ENCODE data around the gene SLC2A4. TPM values are rescaled to one million over a fixed set of nuclear protein-coding genes. Genes with fewer than 3 reads are reported as not detected.
A peak's percentile ranks its signal among the peaks of the same experiment; 100 is the strongest.
"Not testable (repeated sequence)": the region's sequence is repeated elsewhere in the genome, so short reads cannot be mapped to it uniquely, and the experiment has no call there.

The SLC2A4 gene
- total and polyA plus RNA-seq, 5 donors from 2014 or later, result not detected

GRCh38 chr17:7241783-7242716 is 39.5 kb upstream of the SLC2A4 start, which contains the start of gene GABARAP:
TSS of gene GABARAP (minus strand) at chr17:7242449. CDS start at chr17:7242330, 119 bp downstream.
- Histone ChIP-seq H3K36me3 (ENCODE audit: control insufficient read depth, insufficient read depth, low read length) (peaks cover 34% of the 10 kb centered on the region), H3K27ac (ENCODE audit: insufficient read depth, low read length, poor library complexity, severe bottlenecking) (peak within 1 kb of the TSS; percentile 93), H3K4me3 (ENCODE audit: low read depth, low read length) (peak within 1 kb of the TSS; percentile 99), H3K27me3 (ENCODE audit: control insufficient read depth, insufficient read depth, low read length) (no peaks in the 10 kb centered on the region), H3K4me1 (ENCODE audit: control insufficient read depth, insufficient read depth, low read length, poor library complexity, severe bottlenecking) (peaks cover 40% of the 10 kb centered on the region), H3K9me3 (ENCODE audit: control insufficient read depth in 2 of 2, low read length in 2 of 2) (no peaks in the 10 kb centered on the region)
- peaks cover 0 to 1% (median 0%) of the 10 kb centered on the region in 7 donors for H3K9me3 Mint-ChIP-seq
- H3K4me1 Mint-ChIP-seq, result peaks cover 16 to 48% (median 30%) of the 10 kb centered on the region in 4 donors
- peaks cover 14% of the 10 kb centered on the region for H3K27me3 Mint-ChIP-seq
- peak within 1 kb of the TSS; percentile 92 to 97 (median 96) for H3K4me3 Mint-ChIP-seq
- DNase-seq (peak; percentile 86 to 95 (median 93)), ATAC-seq (ENCODE audit: low read depth in 2 of 2) (peak; percentile 23 to 27)
- peaks cover 35% of the 10 kb centered on the region for H3K36me3 Mint-ChIP-seq
- peak within 1 kb of the TSS; percentile 98 to 99 (median 99) for H3K27ac Mint-ChIP-seq

GRCh38 chr17:7242717-7243452 is 38.6 kb upstream of the SLC2A4 start:
- Mint-ChIP-seq H3K4me3 (peak overlapping the region; percentile 92 to 97 (median 96)), H3K27me3 (peaks cover 14% of the 10 kb centered on the region), H3K27ac (peak overlapping the region; percentile 98 to 99 (median 99)), H3K4me1 (peaks cover 13 to 45% (median 29%) of the 10 kb centered on the region in 4 donors), H3K36me3 (peaks cover 34% of the 10 kb centered on the region), H3K9me3 (peaks cover 0 to 1% (median 0%) of the 10 kb centered on the region in 7 donors)
- DNase-seq, result peak; percentile 92 to 96 (median 96)
- H3K4me3 ChIP-seq (ENCODE audit: low read depth, low read length), result peak overlapping the region; percentile 99
- peaks cover 31% of the 10 kb centered on the region for H3K4me1 ChIP-seq (ENCODE audit: control insufficient read depth, insufficient read depth, low read length, poor library complexity, severe bottlenecking)
- H3K9me3 ChIP-seq (ENCODE audit: control insufficient read depth in 2 of 2, low read length in 2 of 2), result no peaks in the 10 kb centered on the region
- H3K27ac ChIP-seq (ENCODE audit: insufficient read depth, low read length, poor library complexity, severe bottlenecking), result peak overlapping the region; percentile 93
- peaks cover 35% of the 10 kb centered on the region for H3K36me3 ChIP-seq (ENCODE audit: control insufficient read depth, insufficient read depth, low read length)
- ATAC-seq (ENCODE audit: low read depth in 2 of 2), result peak; percentile 46 to 48
- H3K27me3 ChIP-seq (ENCODE audit: control insufficient read depth, insufficient read depth, low read length), result no peaks in the 10 kb centered on the region

DNA sequence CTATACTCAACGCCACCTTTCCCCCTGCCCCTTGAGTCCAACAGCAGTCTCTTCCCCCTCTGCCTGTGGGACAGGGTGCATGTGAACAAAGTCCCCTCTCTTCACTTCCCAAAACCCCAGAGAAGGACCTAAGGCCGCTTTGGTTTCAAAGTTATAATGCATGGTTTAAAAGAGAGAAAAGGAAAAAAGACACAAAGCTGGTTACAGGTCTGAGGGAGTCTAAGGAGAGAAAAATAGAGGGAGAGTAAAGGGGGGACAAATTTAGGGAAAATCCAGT is 38.1 kb upstream of the SLC2A4 start:
- Mint-ChIP-seq H3K36me3 (peaks cover 34% of the 10 kb centered on the region), H3K27ac (peak overlapping the region; percentile 87 to 98 (median 87))
- H3K4me3 ChIP-seq (ENCODE audit: low read depth, low read length), result peak overlapping the region; percentile 99

DNA sequence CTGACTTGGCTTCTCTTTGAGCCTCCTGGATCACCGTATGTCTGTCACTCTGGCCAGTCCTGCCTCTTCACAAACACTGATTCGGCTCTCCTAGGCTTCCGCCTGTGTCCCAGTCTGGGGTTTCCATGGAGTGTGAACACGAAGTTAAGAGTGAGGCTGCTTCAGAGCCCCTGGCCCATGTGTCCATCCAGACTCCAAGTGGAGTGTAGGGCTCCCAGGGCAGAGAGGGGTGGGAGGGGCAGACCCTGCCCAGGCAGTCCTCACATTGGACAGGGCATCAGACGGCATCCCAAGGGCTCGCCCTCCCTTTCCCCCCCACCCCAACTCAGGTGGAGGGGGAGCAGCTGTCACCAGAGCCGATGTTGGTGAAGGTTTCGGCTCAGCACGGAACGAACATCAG is 37.7 kb upstream of the SLC2A4 start:
- Mint-ChIP-seq H3K27ac (peak overlapping the region in 2 of 3 donors; percentile 76 to 98), H3K4me3 (peak overlapping the region in 2 of 4 donors; percentile 64 to 94), H3K4me1 (peaks cover 13 to 50% (median 33%) of the 10 kb centered on the region in 4 donors), H3K27me3 (peaks cover 14% of the 10 kb centered on the region), H3K36me3 (peaks cover 34% of the 10 kb centered on the region)
- ATAC-seq (ENCODE audit: low read depth in 2 of 2); DNase-seq; H3K9me3 ChIP-seq (ENCODE audit: control insufficient read depth in 2 of 2, low read length in 2 of 2); H3K27me3 ChIP-seq (ENCODE audit: control insufficient read depth, insufficient read depth, low read length); H3K4me3 ChIP-seq (ENCODE audit: low read depth, low read length); H3K9me3 Mint-ChIP-seq: not testable (repeated sequence)
- Histone ChIP-seq H3K36me3 (ENCODE audit: control insufficient read depth, insufficient read depth, low read length) (peaks cover 35% of the 10 kb centered on the region), H3K4me1 (ENCODE audit: control insufficient read depth, insufficient read depth, low read length, poor library complexity, severe bottlenecking) (peaks cover 35% of the 10 kb centered on the region), H3K27ac (ENCODE audit: insufficient read depth, low read length, poor library complexity, severe bottlenecking) (peak overlapping the region; percentile 93)

More for the DNA sequence above, 38.1 kb upstream of the SLC2A4 start:
- H3K36me3 ChIP-seq (ENCODE audit: control insufficient read depth, insufficient read depth, low read length), result peaks cover 35% of the 10 kb centered on the region
- no peaks in the 10 kb centered on the region for H3K9me3 ChIP-seq (ENCODE audit: control insufficient read depth in 2 of 2, low read length in 2 of 2)
- DNase-seq (no peak), ATAC-seq (ENCODE audit: low read depth in 2 of 2) (no peak)
- Mint-ChIP-seq H3K9me3 (peaks cover 0 to 1% (median 0%) of the 10 kb centered on the region in 7 donors), H3K4me3 (peak overlapping the region; percentile 80 to 94 (median 89)), H3K27me3 (peaks cover 14% of the 10 kb centered on the region), H3K4me1 (peaks cover 13 to 45% (median 29%) of the 10 kb centered on the region in 4 donors)
- peak overlapping the region; percentile 93 for H3K27ac ChIP-seq (ENCODE audit: insufficient read depth, low read length, poor library complexity, severe bottlenecking)
- H3K27me3 ChIP-seq (ENCODE audit: control insufficient read depth, insufficient read depth, low read length), result no peaks in the 10 kb centered on the region
- H3K4me1 ChIP-seq (ENCODE audit: control insufficient read depth, insufficient read depth, low read length, poor library complexity, severe bottlenecking), result peaks cover 32% of the 10 kb centered on the region

GRCh38 chr17:7246779-7247178 is 34.7 kb upstream of the SLC2A4 start:
- Mint-ChIP-seq H3K36me3 (peaks cover 19% of the 10 kb centered on the region), H3K9me3 (no peaks in the 10 kb centered on the region), H3K27ac (peak overlapping the region in 1 of 3 donors; percentile 60), H3K27me3 (peaks cover 14% of the 10 kb centered on the region), H3K4me3 (peak overlapping the region in 3 of 4 donors; percentile 17 to 70 (median 56)), H3K4me1 (peaks cover 5 to 50% (median 32%) of the 10 kb centered on the region in 4 donors)
- Histone ChIP-seq H3K4me1 (ENCODE audit: control insufficient read depth, insufficient read depth, low read length, poor library complexity, severe bottlenecking) (peaks cover 37% of the 10 kb centered on the region), H3K27ac (ENCODE audit: insufficient read depth, low read length, poor library complexity, severe bottlenecking) (no peak overlapping the region), H3K36me3 (ENCODE audit: control insufficient read depth, insufficient read depth, low read length) (peaks cover 27% of the 10 kb centered on the region), H3K27me3 (ENCODE audit: control insufficient read depth, insufficient read depth, low read length) (no peaks in the 10 kb centered on the region), H3K9me3 (ENCODE audit: control insufficient read depth in 2 of 2, low read length in 2 of 2) (no peaks in the 10 kb centered on the region), H3K4me3 (ENCODE audit: low read depth, low read length) (no peak overlapping the region)
- ATAC-seq (ENCODE audit: low read depth in 2 of 2), result no peak
- no peak for DNase-seq

GRCh38 chr17:7248796-7249195 is 32.7 kb upstream of the SLC2A4 start:
- H3K27me3 Mint-ChIP-seq, result peaks cover 4% of the 10 kb centered on the region
- no peak overlapping the region for H3K27ac ChIP-seq (ENCODE audit: insufficient read depth, low read length, poor library complexity, severe bottlenecking)
- peaks cover 19% of the 10 kb centered on the region for H3K36me3 Mint-ChIP-seq
- H3K9me3 Mint-ChIP-seq, result no peaks in the 10 kb centered on the region
- H3K4me1 ChIP-seq (ENCODE audit: control insufficient read depth, insufficient read depth, low read length, poor library complexity, severe bottlenecking), result peaks cover 41% of the 10 kb centered on the region
- no peaks in the 10 kb centered on the region for H3K9me3 ChIP-seq (ENCODE audit: control insufficient read depth in 2 of 2, low read length in 2 of 2)
- peak overlapping the region in 1 of 3 donors; percentile 90 for H3K27ac Mint-ChIP-seq
- no peaks in the 10 kb centered on the region for H3K27me3 ChIP-seq (ENCODE audit: control insufficient read depth, insufficient read depth, low read length)
- H3K36me3 ChIP-seq (ENCODE audit: control insufficient read depth, insufficient read depth, low read length), result peaks cover 27% of the 10 kb centered on the region
- DNase-seq (no peak), ATAC-seq (ENCODE audit: low read depth in 2 of 2) (no peak)
- peaks cover 7 to 52% (median 35%) of the 10 kb centered on the region in 4 donors for H3K4me1 Mint-ChIP-seq
- no peak overlapping the region for H3K4me3 ChIP-seq (ENCODE audit: low read depth, low read length)
- peak overlapping the region; percentile 89 to 93 (median 91) for H3K4me3 Mint-ChIP-seq

DNA sequence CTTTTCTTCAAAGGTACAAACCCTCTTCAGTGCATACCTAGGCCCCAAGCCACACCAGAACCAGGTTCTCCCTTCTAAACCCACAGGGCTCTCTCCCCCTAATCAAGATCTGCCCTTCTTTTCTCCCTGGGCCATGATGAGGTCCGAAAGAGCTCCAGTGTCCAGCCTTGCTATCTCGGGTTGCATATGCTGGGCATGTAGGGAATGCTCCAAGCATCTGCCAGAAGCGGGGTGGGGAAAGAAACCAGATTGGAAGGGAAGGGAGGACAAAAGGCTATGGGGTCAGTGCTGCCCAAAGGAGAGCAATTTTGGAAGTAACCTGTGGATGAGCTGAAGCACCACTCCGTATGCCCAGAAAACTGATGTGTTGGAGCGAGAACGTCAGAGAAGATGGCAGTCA is 32.3 kb upstream of the SLC2A4 start:
- Mint-ChIP-seq H3K4me3 (peak overlapping the region; percentile 89 to 93 (median 91)), H3K9me3 (no peaks in the 10 kb centered on the region), H3K36me3 (peaks cover 19% of the 10 kb centered on the region), H3K27ac (peak overlapping the region in 2 of 3 donors; percentile 55 to 90), H3K4me1 (peaks cover 11 to 54% (median 36%) of the 10 kb centered on the region in 4 donors), H3K27me3 (peaks cover 4% of the 10 kb centered on the region)
- Histone ChIP-seq H3K27me3 (ENCODE audit: control insufficient read depth, insufficient read depth, low read length) (no peaks in the 10 kb centered on the region), H3K27ac (ENCODE audit: insufficient read depth, low read length, poor library complexity, severe bottlenecking) (no peak overlapping the region), H3K4me1 (ENCODE audit: control insufficient read depth, insufficient read depth, low read length, poor library complexity, severe bottlenecking) (peaks cover 41% of the 10 kb centered on the region), H3K9me3 (ENCODE audit: control insufficient read depth in 2 of 2, low read length in 2 of 2) (no peaks in the 10 kb centered on the region), H3K4me3 (ENCODE audit: low read depth, low read length) (no peak overlapping the region), H3K36me3 (ENCODE audit: control insufficient read depth, insufficient read depth, low read length) (peaks cover 25% of the 10 kb centered on the region)
- ATAC-seq (ENCODE audit: low read depth in 2 of 2), result no peak
- no peak for DNase-seq

Data from CD4-positive, CD25-positive, alpha-beta regulatory T cell (primary cell).